Neural cell (in vitro differentiated cells): Measurements from ENCODE around the gene PRIMA1.

Experiments used
- CTCF ChIP-seq: fragments of 450-650 bp; IDR thresholded peaks from 2 replicates; pipeline ENCODE4 v1.5.1; 2014; ENCODE audit warnings: antibody characterized with exemption, mild to moderate bottlenecking, moderate library complexity; ENCODE audit not compliant: poor library complexity, severe bottlenecking
- EP300 ChIP-seq: fragments of 450-650 bp; conservative IDR thresholded peaks from 2 replicates; pipeline ENCODE4 v1.6.1; 2014; ENCODE audit warnings: antibody characterized with exemption, mild to moderate bottlenecking, moderate library complexity; ENCODE audit not compliant: poor library complexity, severe bottlenecking
- EZH2 ChIP-seq: fragments of 200-600, 300-800 bp; shearing (Covaris generic), sonication (generic); IDR thresholded peaks from 2 replicates; pipeline ENCODE4 v1.6.1; 2014; ENCODE audit warnings: antibody characterized with exemption, low read length, borderline replicate concordance, mild to moderate bottlenecking; ENCODE audit not compliant: insufficient read depth, poor library complexity, severe bottlenecking
- MXI1 ChIP-seq: fragments of 450-650 bp; conservative IDR thresholded peaks from 2 replicates; pipeline ENCODE4 v1.6.1; 2014; ENCODE audit warnings: antibody characterized with exemption, mild to moderate bottlenecking; ENCODE audit not compliant: poor library complexity, severe bottlenecking
- POLR2AphosphoS5 ChIP-seq: IDR thresholded peaks from 2 replicates; pipeline ENCODE4 v1.6.1; 2012
- RAD21 ChIP-seq: fragments of 450-650 bp; conservative IDR thresholded peaks from 2 replicates; pipeline ENCODE4 v1.6.1; 2014; ENCODE audit warnings: antibody characterized with exemption, mild to moderate bottlenecking, moderate library complexity
- SMC3 ChIP-seq: fragments of 450-650 bp; conservative IDR thresholded peaks from 2 replicates; pipeline ENCODE4 v1.6.1; 2014; ENCODE audit warnings: antibody characterized with exemption, mild to moderate bottlenecking, moderate library complexity; ENCODE audit not compliant: poor library complexity

GRCh38 chr14:93703941-93704340 is 84.3 kb downstream of the PRIMA1 start:
- TF ChIP-seq CTCF = no peak
- no peak for TF ChIP-seq POLR2AphosphoS5
- TF ChIP-seq EZH2 = no peak
- no peak for TF ChIP-seq EP300
- TF ChIP-seq RAD21 = no peak
- no peak for TF ChIP-seq MXI1
- TF ChIP-seq SMC3 = no peak
